Measurements from ENCODE around the gene CPZ. TPM values are rescaled to one million over a fixed set of nuclear protein-coding genes. Genes with fewer than 3 reads are reported as not detected.

CPZ gene
- total RNA-seq, 1 donor from 2014 or later: 6.3 TPM

GRCh38 chr4:8581094-8581861, 11.3 kb upstream of the CPZ start:
- no peak for DNase-seq (ENCODE audit: low spot score)

GRCh38 chr4:8582016-8582415, 10.5 kb upstream of the CPZ start:
- no peak for DNase-seq (ENCODE audit: low spot score)

GRCh38 chr4:8582436-8582835, 10.1 kb upstream of the CPZ start:
- no peak for DNase-seq (ENCODE audit: low spot score)

DNA sequence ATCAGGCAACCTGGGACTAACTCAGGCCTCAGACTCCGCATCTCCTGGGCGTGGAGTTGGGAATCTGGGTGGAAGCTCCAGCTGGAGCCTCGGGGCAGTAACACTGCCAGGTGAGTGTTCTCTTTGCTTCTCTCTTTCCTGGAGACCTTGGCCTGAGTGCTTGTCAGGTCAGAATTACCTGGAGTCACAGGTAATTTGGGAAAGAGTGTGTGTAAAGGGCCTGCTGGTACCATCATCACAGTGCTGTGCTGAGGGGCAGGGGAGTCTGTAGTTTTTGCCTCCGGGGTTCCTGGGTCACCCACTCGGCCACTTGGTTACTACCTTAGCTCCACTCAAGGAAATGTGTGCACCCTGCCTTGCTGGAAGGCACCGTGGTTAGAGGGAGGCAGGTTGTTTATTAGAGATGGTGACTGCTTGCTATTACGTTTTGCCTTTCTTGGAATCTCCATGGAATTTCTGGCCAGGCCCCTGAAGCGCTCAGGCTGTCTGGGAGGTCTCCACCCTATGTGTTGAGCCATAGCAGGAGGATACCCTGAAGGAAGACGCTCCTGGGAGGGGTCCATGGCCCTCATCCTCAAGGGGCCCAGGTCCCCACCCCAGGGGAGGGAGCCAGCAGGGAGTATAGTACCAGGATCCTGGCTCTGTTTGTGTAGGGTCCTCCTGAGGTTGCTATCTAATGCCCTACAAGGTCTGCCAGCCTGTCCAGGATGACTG, 9.5 kb upstream of the CPZ start:
- no peak for DNase-seq (ENCODE audit: low spot score)

GRCh38 chr4:8583655-8584025, 8.9 kb upstream of the CPZ start:
- DNase-seq (ENCODE audit: low spot score): no peak

DNA sequence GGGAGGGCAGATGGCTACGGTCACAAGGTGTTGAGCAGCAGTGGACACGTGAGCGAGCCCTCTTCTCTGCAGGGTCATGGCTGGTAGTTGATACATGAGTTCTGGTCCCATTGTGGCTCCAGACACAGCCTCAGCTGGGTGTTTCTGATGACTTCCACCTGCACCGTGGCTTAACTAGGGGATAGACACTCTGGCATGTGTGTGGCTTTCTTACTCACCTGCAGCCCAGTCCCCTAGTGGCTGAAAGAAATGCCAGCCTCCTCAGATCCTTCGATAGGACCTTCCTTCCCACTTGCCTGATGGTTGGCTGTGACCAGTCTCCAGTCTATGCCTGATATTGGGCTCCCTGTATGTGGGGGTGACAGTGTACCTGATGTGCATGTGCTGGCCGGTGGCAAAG, 7.4 kb upstream of the CPZ start:
- DNase-seq (ENCODE audit: low spot score): no peak

DNA sequence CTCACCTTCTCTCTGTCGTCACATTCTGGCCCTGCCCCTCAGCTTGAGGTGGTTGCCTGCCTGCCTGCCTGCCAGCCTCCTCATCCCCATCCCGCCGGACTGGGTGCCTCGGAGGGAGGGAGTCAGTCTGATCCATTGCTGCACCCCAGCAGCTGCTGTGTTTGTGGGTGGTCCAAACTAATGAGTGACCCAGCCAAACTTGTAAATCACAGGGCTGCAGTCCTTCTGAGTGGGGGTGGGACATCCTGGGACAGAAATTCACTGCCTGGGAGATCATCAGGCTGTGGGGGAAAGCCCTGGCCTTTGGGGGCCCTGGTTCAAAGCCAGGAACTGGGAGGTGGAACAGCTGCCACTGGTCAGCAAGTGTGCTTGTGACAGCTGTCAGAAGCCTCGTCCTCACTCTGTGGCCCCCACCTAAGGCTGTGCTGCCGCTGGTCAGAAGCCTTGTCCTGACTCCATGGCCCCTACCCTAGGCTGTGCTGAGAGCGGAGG, 6.8 kb upstream of the CPZ start:
- no peak for DNase-seq (ENCODE audit: low spot score)

GRCh38 chr4:8586246-8586645, 6.3 kb upstream of the CPZ start:
- no peak for DNase-seq (ENCODE audit: low spot score)

- DNase-seq (ENCODE audit: low spot score): no peak
Measured at GRCh38 chr4:8586671-8587468, 5.7 kb upstream of the CPZ start.

GRCh38 chr4:8587469-8588195, 4.9 kb upstream of the CPZ start:
- no peak for DNase-seq (ENCODE audit: low spot score)

- no peak for DNase-seq (ENCODE audit: low spot score)
Measured at GRCh38 chr4:8588196-8588470, 4.4 kb upstream of the CPZ start.

DNA sequence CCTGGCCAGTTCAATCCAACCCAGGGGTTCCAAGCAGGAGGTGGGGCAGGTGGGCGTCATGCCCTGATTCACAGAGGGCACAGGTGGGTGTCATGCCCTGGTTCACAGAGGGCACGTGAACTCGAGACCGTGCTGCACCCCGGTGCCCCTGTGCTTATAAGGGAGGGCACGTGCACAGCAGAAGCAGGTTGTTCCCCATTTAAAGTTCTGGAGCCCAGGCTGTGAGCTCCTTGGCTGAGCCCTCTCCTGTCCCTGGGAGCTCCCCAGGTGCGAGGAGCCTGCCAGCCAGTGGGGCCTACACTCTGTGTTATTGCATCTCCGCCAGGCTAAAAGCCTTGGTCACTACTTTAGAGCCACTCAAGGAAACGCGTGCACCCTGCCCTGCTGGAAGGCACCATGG, 3.2 kb upstream of the CPZ start:
- no peak for DNase-seq (ENCODE audit: low spot score)

DNA sequence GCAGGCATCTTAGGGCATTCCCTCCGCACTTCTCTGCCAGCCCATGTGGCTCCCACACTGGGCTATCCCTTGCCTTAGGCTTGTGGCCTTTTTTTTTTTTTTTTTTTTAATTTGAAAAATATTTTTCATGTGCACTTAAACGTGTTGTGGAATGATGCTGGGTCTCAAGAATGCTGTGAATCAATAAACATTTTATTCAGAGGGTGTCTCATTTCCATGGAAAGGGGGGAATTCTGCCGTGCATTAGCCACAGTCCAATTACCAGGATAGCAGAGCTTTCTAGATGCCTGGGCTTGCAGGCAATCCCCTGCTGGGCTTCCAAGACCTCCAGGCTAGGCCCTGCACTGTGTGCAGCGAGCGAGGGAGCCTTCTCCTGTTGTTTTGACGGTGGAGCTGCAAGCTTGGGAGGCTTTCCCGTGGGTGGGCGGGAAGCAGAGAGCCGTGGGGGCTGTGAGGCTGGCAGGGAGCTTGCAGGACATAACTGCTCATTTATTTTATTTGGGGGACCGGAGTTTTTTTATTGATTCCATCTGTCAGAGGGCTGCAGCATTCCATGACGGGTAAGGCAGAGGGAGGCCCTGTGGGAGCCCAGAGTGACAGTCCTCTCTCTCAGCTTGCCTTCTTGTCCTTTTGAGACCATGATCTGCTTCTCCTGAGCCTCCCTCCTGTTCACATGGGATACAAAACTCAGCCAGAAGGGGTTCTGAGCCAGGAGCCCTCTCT, 2.6 kb upstream of the CPZ start:
- DNase-seq (ENCODE audit: low spot score): no peak

- no peak for DNase-seq (ENCODE audit: low spot score)
Measured at GRCh38 chr4:8590546-8590880, 2.1 kb upstream of the CPZ start.

DNA sequence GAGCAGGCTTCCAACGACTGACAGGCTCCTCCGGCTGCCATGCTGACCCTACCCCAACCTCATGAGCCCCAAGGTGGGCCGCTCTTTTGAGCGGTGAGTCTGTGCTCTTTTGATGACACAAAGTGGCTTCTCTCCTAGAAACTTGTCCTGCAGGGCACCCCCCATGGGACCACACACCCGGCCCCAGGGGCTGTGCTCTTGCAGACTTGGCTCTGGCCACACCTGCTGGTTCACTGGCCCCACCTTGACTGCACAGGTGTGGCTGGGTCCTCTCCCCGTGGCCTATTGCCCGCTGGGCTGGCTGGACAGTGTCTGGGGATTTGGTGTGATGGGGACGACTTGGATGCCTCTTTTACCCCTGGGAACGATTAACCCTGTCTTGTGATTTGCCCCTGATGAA, 1.5 kb upstream of the CPZ start:
- no peak for DNase-seq (ENCODE audit: low spot score)

DNA sequence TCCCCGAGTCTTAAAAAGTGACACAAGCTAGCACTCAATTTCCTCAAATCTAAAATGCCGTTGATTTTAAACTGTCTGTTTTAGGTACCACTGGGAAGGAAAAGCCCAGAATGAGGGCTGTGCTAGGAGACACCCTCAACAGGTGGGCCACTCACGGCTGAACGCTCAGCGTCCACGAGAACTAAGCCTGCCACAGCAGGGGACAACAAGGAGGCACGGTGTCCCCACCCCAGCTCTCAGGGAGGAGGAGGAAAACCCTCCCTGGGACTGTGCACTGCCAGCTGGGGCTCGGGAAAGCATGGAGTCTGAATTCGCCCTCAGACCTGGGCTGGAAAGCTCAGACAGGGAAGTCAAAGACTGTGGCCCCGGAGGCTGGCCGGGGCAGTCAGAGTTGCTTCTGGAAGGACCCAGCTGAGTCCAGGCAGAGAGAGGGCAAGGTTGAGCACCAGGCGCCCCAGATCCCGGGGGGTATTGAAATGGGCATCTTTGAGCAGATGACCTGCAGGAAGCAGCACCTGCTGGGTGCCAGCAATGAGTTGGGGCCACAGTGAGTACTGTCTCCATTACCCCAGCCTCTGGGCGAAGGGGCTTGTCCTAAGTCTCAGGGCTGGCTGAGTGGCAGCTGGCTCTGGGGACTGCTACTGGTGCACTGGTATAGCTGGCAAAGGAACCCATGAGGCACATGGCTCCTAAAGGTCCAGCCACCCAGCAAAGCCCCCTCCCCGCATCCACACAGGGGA, 769 bp upstream of the CPZ start:
- DNase-seq (ENCODE audit: low spot score): no peak

DNA sequence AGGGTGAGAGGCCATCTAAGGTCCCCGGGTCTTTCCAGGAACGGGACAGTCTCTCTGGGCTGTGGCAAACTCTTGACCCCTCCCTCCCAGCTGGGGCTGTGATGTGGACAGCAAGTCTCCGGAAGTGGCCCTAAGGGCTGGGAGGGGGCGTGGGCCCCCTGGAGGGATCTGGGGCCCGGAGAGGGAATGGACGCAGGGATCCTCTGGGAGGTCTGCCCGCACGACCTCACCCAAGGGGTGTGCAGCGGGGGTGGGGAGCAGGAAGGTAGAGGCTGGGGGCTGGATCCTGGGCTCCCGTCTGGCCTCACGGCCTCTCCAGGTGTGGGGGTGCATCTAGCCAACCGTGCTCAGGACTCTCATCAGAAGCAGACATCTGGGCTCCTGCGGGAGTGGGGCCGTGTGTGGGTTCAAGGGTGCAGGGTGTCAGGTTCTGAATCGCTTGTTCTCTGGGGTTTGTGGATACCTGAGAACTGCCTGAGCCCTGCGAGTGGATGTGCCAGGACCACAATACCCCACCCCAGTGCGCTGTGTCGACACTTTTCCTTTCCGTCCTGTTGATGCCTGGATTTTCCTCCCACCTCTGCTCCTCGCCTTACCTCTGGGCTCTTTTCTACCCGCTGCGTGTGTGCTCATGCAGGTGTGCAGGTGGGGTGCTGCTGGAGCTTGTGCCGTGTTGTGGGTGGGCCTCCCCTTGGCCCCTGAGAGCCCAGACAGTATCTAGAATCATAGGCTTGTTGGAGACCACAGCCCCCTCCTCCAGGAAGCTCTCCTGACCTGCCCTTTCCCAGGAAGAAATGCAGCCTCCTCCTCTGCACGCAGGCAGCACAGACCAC, 915 bp downstream of the CPZ start:
- no peak for DNase-seq (ENCODE audit: low spot score)

DNA sequence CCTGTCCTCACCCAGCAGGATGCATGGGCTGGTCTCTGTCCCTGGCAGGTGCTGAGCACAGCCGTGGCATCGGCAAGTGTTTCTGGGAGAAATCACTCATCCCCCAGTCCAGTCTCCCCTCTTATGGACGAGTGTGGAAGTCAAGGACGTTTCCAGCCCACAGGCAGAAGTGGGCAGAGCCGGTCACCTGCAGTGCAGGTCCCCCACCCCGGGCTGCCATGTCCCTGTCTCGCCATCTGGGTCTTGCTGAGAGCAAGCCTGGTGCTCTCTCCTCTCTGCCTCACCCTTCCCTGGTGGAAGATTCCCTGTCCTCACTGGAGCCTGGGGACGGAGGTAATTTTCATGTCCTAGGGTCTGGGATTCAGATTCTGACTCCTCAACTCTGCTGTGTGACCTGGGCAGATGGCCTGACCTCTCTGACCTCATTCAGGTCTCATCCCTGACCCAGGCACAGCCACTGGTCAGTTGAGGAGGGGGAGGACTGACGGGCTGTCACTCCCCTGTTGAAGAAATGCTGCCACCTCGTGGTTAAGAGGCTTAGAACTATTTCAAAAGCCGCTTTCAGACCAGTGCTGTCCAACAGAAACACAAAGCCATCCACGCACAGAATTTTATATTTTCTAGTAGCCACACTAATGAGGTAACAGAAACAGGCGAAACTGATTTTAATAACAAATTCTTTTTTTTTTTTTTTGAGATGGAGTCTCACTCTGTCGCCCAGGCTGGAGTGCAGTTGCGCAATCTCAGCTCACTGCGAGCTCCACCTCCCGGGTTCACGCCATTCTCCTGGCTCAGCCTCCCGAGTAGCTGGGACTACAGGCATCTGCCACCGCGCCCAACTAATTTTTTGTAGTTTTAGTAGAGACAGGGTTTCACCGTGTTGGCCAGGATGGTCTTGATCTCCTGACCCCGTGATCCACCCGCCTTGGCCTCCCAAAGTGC, 1.8 kb downstream of the CPZ start:
- peak; percentile 47 for DNase-seq (ENCODE audit: low spot score)
